ENCODE measurements around the gene SH3RF3. TPM values are rescaled to one million over a fixed set of nuclear protein-coding genes. Genes with fewer than 3 reads are reported as not detected.

The SH3RF3 gene
- total and polyA plus RNA-seq, 2 of the 13 experiments (the other 11 are each of a cell fraction or from before 2014, with no cell fraction given) = 0.04 TPM; not detected in 1

- no peak for ATAC-seq
- in situ Hi-C loops (cut with HindIII; ENCODE audit: extremely low pct_ligation_motif_present, low pct_unique_long_range_greater_than_20kb) (no loop called here), intact Hi-C loops (cut with micrococcal nuclease; ENCODE audit: unreplicated experiment) (no loop called here)
These were observed 258.3 kb downstream of the SH3RF3 start for GRCh38 chr2:109387221-109387735.

DNA sequence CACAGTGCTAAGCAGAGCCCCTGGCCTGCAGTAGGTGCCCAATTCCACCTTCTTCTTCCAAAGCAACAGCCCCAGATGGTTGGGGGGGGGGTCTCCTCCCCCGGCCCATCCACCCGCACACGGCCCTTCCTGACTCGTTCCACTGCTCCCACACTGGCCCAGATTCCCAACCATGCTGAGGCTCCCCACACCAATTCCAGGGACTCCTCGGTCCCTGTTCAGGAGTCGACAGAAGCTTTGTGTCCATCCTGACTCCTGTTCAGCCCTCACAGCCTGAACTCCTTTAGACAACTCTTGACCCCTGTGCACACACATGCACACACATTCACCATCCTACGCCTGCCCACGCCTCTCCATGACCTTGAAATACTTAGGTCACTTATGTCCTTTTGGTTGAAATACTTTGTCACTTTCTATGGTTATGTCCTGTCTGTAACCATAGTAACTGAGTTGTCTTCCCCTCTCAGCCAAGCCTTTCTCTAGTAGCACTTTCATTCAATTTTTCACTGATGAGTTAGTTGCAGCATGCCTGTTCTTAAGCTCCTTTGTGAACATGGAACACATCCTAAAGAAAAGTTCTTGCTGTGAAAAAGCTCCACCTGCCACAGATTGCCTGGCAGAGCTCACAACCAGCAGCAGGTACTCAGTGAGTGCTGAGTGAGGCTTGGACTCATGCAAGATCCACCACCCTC is 258.9 kb downstream of the SH3RF3 start:
- no peaks in the 10 kb centered on the region for H4K20me1 ChIP-seq (ENCODE audit: insufficient read depth, low read length)
- H3K36me3 ChIP-seq (replicated peaks in 1 of 2; ENCODE audit: control insufficient read depth in 1 of 2, insufficient read depth in 2 of 2, low read length in 2 of 2) = no peaks in the 10 kb centered on the region
- CTCF ChIA-PET (ENCODE audit: low intra/inter-chr PET ratio, low total read pairs) = no interaction called here
- intact Hi-C loops (cut with micrococcal nuclease; ENCODE audit: unreplicated experiment) (no loop called here), in situ Hi-C loops (cut with HindIII; ENCODE audit: extremely low pct_ligation_motif_present, low pct_unique_long_range_greater_than_20kb) (no loop called here)
- FAIRE-seq (no peak), DNase-seq (ENCODE audit: low spot score) (no peak), ATAC-seq (no peak)
- H3K4me1 ChIP-seq (ENCODE audit: insufficient read depth, low read length) = no peaks in the 10 kb centered on the region
- no peak overlapping the region for H3K4me2 ChIP-seq (ENCODE audit: low read depth, low read length)
- BruUV-seq (replicated peaks) = no TSS peak
- POLR2A ChIA-PET = no interaction called here
- TF ChIP-seq RFX1 (IDR thresholded peaks at IDR 0.05) (peak; percentile 54; the same call in 1 of the 2 replicates), BRD4 (CRISPR knock-in tag; IDR thresholded peaks at IDR 0.05) (no peak)
- H3K9ac ChIP-seq (ENCODE audit: insufficient read depth, low read depth, low read length) = no peak overlapping the region
- WGBS (ENCODE audit: low lambda C conversion rate) = 33% methylated on average over 8 of the region's 8 CpGs
- H3K9me3 ChIP-seq (ENCODE audit: low read length) = no peaks in the 10 kb centered on the region
- H3K79me2 ChIP-seq (ENCODE audit: insufficient read depth, low read length) = no peaks in the 10 kb centered on the region
- no peak overlapping the region for H3K4me3 ChIP-seq (replicated peaks in 1 of 3; ENCODE audit: insufficient read depth in 1 of 3, low read depth in 2 of 3, low read length in 3 of 3)
- no peak overlapping the region for H2AFZ ChIP-seq (ENCODE audit: low read length)
- H3K27ac ChIP-seq (ENCODE audit: extremely low read length, insufficient read depth, low read length) = no peak overlapping the region
- 0 out of 5 replicates have a peak, but pooled peaks cover 0 to 2% of the 10 kb centered on the region in 2 experiments for H3K27me3 ChIP-seq (ENCODE audit: control insufficient read depth in 1 of 2, insufficient read depth in 2 of 2, low read length in 2 of 2)

More at GRCh38 chr2:109387221-109387735, 258.3 kb downstream of the SH3RF3 start:
- Histone ChIP-seq H3K4me3 (replicated peaks in 1 of 3; ENCODE audit: insufficient read depth in 1 of 3, low read depth in 2 of 3, low read length in 3 of 3) (no peak overlapping the region), H3K27me3 (ENCODE audit: control insufficient read depth in 1 of 2, insufficient read depth in 2 of 2, low read length in 2 of 2) (0 out of 5 replicates have a peak, but pooled peaks cover 0 to 2% of the 10 kb centered on the region in 2 experiments), H3K4me2 (ENCODE audit: low read depth, low read length) (no peak overlapping the region), H2AFZ (ENCODE audit: low read length) (no peak overlapping the region), H3K9ac (ENCODE audit: insufficient read depth, low read depth, low read length) (no peak overlapping the region), H3K79me2 (ENCODE audit: insufficient read depth, low read length) (no peaks in the 10 kb centered on the region), H3K4me1 (ENCODE audit: insufficient read depth, low read length) (no peaks in the 10 kb centered on the region), H3K36me3 (replicated peaks in 1 of 2; ENCODE audit: control insufficient read depth in 1 of 2, insufficient read depth in 2 of 2, low read length in 2 of 2) (no peaks in the 10 kb centered on the region), H4K20me1 (ENCODE audit: insufficient read depth, low read length) (no peaks in the 10 kb centered on the region), H3K9me3 (ENCODE audit: low read length) (no peaks in the 10 kb centered on the region), H3K27ac (ENCODE audit: extremely low read length, insufficient read depth, low read length) (no peak overlapping the region)
- FAIRE-seq (no peak), DNase-seq (ENCODE audit: low spot score) (no peak)
- CTCF ChIA-PET (ENCODE audit: low intra/inter-chr PET ratio, low total read pairs) = no interaction called here
- no TSS peak for BruUV-seq (replicated peaks)
- POLR2A ChIA-PET = no interaction called here
- TF ChIP-seq ZMYM4 (CRISPR knock-in tag; IDR thresholded peaks at IDR 0.05) (no peak), ZNF251 (CRISPR knock-in tag; IDR thresholded peaks at IDR 0.05) (no peak), ZSCAN21 (CRISPR knock-in tag; IDR thresholded peaks at IDR 0.05; ENCODE audit: borderline replicate concordance) (no peak)
- WGBS (ENCODE audit: low lambda C conversion rate) = 75% methylated on average over 4 of the region's 4 CpGs
